Fibroblast of pulmonary artery (primary cell): ENCODE results near the gene CHIC1.
"Not testable (repeated sequence)": the region's sequence is repeated elsewhere in the genome, so short reads cannot be mapped to it uniquely, and the experiment has no call there.

Experiments
- DNase-seq: peaks from one replicate; pipeline ENCODE4 v3.0.0-alpha.2; 2010; ENCODE audit warnings: low read depth
- H3K4me3 ChIP-seq: replicated peaks from 2 replicates; pipeline ENCODE4 v1.5.1; 2011; ENCODE audit warnings: low read depth, mild to moderate bottlenecking, control low read depth, low read length, moderate library complexity
- TF ChIP-seq, protein P1 (sequence below): IDR thresholded peaks from 2 replicates; pipeline ENCODE4 v1.5.1; 2011; ENCODE audit warnings: mild to moderate bottlenecking, control low read depth, low read length, inconsistent platforms; ENCODE audit errors: missing control alignments

The CHIC1 gene

DNA sequence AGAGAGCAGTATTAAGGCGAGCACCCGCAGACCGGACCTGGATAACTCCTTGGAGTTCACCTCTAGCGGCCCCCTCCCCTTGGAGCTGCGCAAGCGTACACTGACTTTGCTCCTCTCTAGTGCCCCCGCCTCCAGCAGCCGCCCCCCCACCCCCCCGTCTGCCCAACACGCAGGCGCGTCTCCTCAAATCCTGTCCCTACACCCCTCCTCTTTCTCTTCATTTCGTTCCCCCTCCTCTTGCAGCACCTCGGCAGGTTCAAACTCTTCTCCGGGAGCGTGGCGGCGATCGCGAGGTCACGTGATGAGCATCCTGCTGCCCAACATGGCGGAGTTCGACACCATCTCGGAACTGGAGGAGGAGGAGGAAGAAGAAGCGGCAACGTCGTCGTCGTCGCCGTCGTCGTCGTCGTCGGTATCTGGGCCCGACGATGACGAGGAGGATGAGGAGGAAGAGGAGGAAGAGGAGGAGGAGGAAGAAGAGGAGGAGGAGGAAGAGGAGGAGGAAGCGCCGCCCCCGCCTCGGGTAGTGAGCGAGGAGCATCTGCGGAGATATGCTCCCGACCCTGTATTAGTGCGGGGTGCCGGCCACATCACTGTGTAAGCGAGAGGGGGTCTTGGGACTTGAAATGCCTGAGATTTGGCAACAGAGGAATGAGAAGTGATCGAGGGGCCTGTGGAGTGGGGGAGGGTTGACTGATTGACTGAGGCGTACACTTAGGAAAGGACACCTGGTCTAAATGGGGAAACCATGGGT lies at the start of gene CHIC1:
Gene CHIC1, plus strand, starts transcription at position 214 of the 754 bp plus-strand sequence. Its CDS starts 88 bp downstream, at position 302.
- TF ChIP-seq, protein P1, sequence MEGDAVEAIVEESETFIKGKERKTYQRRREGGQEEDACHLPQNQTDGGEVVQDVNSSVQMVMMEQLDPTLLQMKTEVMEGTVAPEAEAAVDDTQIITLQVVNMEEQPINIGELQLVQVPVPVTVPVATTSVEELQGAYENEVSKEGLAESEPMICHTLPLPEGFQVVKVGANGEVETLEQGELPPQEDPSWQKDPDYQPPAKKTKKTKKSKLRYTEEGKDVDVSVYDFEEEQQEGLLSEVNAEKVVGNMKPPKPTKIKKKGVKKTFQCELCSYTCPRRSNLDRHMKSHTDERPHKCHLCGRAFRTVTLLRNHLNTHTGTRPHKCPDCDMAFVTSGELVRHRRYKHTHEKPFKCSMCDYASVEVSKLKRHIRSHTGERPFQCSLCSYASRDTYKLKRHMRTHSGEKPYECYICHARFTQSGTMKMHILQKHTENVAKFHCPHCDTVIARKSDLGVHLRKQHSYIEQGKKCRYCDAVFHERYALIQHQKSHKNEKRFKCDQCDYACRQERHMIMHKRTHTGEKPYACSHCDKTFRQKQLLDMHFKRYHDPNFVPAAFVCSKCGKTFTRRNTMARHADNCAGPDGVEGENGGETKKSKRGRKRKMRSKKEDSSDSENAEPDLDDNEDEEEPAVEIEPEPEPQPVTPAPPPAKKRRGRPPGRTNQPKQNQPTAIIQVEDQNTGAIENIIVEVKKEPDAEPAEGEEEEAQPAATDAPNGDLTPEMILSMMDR = no peak
- peak; percentile 76 for DNase-seq
- H3K4me3 ChIP-seq = peak within 1 kb of the TSS; percentile 77

DNA sequence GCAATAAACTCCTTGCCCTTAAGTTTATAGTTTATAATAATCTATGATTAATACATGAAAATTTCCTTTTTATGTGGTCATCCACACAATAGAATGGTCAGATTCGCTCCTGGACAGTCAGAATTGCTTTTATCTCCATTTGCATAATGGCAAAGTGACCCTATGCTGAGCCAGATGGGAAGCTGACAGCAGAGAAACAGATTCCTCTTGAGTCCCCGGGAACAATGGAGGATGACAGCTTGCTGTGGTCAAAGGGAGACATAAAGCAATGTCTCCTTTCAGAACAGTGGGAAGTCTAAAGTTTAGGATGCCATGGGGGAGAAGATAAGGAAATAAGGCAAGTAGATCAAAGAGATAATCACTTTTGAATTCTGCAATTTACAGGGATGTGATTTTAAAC lies 40.2 kb upstream of the CHIC1 start:
- H3K4me3 ChIP-seq, DNase-seq: not testable (repeated sequence)

DNA sequence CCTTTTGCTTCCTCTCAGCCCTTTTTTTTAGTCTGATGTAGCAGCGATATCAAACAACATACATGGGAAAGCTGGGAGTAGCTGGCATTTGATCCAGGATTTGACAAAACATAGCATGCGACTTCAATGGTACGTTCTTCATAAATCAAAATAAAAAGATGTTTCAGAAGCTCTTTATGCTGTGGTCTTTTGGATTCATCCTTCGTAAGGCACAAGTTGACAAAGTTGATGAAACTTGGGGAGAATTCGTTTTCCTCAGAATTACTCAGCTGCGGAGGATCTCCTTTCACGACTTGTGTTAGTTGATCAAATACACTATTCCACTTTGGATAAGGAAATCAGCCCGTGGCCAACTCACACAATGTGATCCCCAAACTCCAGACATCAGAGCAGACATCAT lies 38.1 kb upstream of the CHIC1 start:
- H3K4me3 ChIP-seq = no peak overlapping the region
- TF ChIP-seq, protein P1 = no peak
- DNase-seq = no peak

DNA sequence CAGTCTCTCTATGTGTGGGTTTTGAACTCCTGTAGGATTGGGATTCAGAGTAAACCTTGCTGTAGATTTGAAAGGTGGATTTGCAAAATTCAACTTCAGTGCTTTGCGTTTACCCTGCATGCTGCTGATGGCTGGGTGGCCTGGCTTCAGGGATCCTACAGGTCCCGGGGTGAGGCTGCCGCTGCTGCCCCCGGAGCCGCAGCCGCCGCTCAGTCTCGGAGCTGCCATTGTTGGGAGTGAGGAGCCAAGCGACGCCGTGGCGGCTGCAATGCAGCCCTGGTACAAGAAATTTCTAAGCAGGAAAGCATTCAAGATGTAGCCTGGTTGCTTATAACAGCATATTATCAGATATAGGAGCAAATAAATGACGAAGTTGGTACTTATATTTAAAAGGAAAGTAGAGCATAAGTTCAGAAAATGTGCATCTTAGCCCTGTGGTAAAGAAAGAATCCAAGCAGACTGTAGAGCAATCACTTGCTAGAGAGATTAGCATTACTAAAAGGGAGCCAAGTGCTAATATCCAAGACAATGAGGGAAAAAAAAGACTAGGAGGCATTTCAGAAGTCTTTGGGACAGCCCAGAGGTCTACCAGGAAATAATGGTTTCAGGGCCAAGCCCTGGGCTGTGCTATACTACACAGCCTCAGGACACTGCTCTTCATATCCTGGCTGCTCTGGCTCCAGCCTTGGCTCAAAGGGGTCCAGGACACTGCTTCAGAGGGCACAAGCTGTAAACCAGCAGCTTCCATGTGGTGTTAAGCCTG lies 36.9 kb upstream of the CHIC1 start:
- DNase-seq = no peak
- TF ChIP-seq, protein P1 = no peak
- H3K4me3 ChIP-seq = no peak overlapping the region

DNA sequence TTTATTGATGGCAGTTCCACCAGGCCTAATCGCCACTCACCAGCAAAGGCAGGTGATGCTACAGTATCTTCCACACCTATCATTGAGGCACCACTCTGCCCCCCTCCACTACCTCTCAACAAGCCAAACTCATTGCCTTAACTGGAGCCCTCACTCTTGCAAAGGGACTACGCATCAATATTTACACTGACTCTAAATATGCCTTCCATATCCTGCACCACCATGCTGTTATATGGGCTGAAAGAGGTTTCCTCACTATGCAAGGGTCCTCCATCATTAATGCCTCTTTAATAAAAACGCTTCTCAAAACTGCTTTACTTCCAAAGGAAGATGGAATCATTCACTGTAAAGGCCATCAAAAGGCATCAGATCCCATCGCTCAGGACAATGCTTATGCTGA lies 31.3 kb upstream of the CHIC1 start:
- not testable (repeated sequence) for DNase-seq, H3K4me3 ChIP-seq

DNA sequence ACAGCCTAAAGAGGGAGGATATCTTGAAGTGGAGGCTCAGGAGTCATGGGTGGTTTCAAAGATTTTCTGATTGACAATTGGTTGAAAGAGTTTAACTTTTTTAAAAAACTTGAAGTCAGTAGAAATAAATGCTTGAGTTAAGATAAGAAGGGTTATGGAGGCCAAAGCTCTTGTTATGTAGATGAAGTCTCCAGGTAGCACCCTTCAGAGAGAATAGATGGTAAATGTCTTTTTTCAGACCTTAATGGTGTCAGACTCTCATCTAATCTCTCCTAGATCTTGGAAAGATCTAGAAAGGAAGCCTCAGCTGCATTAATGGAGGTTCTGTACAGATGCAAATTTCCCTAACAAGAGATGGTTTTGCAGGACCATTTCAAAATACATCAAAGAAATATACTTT lies 6.8 kb upstream of the CHIC1 start:
- H3K4me3 ChIP-seq = no peak overlapping the region
- TF ChIP-seq, protein P1 = no peak
- DNase-seq = no peak

DNA sequence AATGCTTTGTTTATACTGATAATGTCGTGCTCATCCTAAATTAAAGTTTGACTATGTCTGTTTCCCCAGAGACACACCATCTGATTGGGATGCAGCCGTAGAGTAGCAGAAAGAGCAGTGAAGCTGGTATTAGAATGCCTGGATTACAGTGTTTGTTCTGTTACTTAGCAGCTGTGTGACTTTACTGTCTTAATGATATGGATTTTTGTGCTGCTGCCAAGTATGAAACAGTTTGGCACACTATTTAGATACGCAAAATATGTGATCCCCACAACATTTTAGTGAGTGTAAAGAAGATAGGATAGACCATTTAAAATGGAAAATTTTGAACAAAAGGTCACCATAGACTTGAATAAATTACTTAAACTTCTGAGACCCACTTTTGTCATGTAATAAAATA lies 1.2 kb upstream of the CHIC1 start:
- TF ChIP-seq, protein P1 = no peak
- H3K4me3 ChIP-seq = peak overlapping the region; percentile 77
- DNase-seq = peak; percentile 51

DNA sequence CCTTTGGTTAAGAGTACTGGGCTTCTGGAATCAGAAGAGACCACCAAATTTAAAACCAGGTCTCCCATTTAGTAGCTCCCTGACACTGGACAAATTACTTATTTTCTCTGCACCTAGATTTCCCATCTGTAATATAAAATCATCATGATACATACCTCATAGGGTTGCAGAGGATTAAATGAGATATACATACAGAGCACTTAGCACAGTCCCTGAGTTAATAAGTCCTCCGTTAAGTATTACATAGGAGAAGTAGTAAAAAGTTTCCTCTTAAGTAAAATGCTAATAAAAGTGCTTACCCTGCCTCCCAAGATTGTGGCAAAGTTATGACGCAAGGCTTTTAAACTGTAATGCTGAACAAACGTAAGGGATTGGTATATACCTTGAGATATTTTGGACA lies 539 bp upstream of the CHIC1 start:
- TF ChIP-seq, protein P1 = no peak
- DNase-seq = peak; percentile 16
- peak overlapping the region; percentile 77 for H3K4me3 ChIP-seq
